ENCODE data around the gene PHKA1. TPM values are rescaled to one million over a fixed set of nuclear protein-coding genes. Genes with fewer than 3 reads are reported as not detected.
"Not testable (repeated sequence)": the region's sequence is repeated elsewhere in the genome, so short reads cannot be mapped to it uniquely, and the experiment has no call there.

Gene PHKA1
- total and polyA plus RNA-seq, 2 donors from 2014 or later: 2.6 to 3.4 TPM

DNA sequence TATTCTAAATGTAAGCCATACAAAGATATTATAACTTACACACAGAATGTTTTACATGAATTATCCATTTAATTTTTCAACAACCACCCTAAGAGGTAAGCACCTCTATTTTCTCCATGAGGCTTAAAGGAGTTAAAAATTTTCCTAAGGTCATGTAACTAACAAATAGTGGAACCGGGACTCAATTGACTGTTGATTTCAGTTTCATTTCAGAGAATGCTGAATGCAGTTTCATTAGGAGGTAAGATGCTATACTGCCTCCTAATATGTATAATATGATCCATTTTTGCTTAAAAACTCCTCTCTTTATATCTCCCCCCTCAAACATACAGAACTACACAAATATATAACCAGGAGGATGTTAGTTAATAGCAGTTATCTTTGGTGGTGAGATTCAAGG lies 29.1 kb downstream of the PHKA1 start:
- TF ChIP-seq, protein P1, sequence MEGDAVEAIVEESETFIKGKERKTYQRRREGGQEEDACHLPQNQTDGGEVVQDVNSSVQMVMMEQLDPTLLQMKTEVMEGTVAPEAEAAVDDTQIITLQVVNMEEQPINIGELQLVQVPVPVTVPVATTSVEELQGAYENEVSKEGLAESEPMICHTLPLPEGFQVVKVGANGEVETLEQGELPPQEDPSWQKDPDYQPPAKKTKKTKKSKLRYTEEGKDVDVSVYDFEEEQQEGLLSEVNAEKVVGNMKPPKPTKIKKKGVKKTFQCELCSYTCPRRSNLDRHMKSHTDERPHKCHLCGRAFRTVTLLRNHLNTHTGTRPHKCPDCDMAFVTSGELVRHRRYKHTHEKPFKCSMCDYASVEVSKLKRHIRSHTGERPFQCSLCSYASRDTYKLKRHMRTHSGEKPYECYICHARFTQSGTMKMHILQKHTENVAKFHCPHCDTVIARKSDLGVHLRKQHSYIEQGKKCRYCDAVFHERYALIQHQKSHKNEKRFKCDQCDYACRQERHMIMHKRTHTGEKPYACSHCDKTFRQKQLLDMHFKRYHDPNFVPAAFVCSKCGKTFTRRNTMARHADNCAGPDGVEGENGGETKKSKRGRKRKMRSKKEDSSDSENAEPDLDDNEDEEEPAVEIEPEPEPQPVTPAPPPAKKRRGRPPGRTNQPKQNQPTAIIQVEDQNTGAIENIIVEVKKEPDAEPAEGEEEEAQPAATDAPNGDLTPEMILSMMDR (IDR thresholded peaks at IDR 0.05; ENCODE audit: borderline replicate concordance, extremely low read depth, insufficient read depth): no peak
- intact Hi-C loops (cut with DNase I): no loop called here
- no peak for FAIRE-seq

DNA sequence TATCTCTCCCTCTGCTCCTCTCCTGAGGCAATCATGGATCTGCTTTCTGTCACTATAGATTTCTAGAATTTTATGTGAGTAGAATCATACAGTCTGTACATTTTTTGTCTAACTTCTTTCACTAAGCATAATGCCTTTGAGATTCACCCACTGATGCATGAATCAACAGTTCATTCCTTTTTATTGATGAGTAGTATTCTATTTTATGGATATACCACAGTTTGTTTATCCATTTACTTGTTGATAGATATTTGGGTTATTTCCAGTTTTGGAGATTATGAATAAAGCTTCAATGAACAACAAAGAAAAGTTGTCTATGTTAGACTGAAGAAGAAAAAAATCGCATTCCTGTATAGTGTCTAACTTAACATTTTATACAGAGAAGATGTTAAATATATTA lies 30.5 kb downstream of the PHKA1 start:
- no peak overlapping the region for H3K4me3 ChIP-seq (ENCODE audit: low read length in 3 of 3)
- no peak overlapping the region for H3K9ac ChIP-seq (ENCODE audit: low read length in 3 of 3)
- H3K4me1 ChIP-seq (ENCODE audit: control insufficient read depth in 2 of 3, insufficient read depth in 2 of 3, low read depth in 1 of 3, low read length in 3 of 3): no peaks in the 10 kb centered on the region
- no peak for DNase-seq
- intact Hi-C loops (cut with DNase I): no loop called here
- H3K9me3 ChIP-seq (ENCODE audit: control insufficient read depth in 2 of 3, insufficient read depth in 1 of 3, low read length in 3 of 3): no peaks in the 10 kb centered on the region
- FAIRE-seq: no peak
- H3K27me3 ChIP-seq (ENCODE audit: control insufficient read depth, insufficient read depth, low read length): no peaks in the 10 kb centered on the region
- no peak overlapping the region for H3K27ac ChIP-seq (ENCODE audit: low read depth in 2 of 2, low read length in 2 of 2)
- no peaks in the 10 kb centered on the region for H3K36me3 ChIP-seq (ENCODE audit: control insufficient read depth in 2 of 3, insufficient read depth in 3 of 3, low read length in 3 of 3)
- TF ChIP-seq, protein P1 (IDR thresholded peaks at IDR 0.05; ENCODE audit: borderline replicate concordance, extremely low read depth, insufficient read depth): no peak

More for the DNA sequence above, 29.1 kb downstream of the PHKA1 start:
- Histone ChIP-seq H3K27ac (ENCODE audit: low read depth in 2 of 2, low read length in 2 of 2) (no peak overlapping the region), H3K27me3 (ENCODE audit: control insufficient read depth, insufficient read depth, low read length) (no peaks in the 10 kb centered on the region), H3K9ac (ENCODE audit: low read length in 3 of 3) (no peak overlapping the region), H3K9me3 (ENCODE audit: control insufficient read depth in 2 of 3, insufficient read depth in 1 of 3, low read length in 3 of 3) (no peaks in the 10 kb centered on the region), H3K36me3 (ENCODE audit: control insufficient read depth in 2 of 3, insufficient read depth in 3 of 3, low read length in 3 of 3) (no peaks in the 10 kb centered on the region), H3K4me1 (ENCODE audit: control insufficient read depth in 2 of 3, insufficient read depth in 2 of 3, low read depth in 1 of 3, low read length in 3 of 3) (no peaks in the 10 kb centered on the region), H3K4me3 (ENCODE audit: low read length in 3 of 3) (no peak overlapping the region)
- DNase-seq: no peak

DNA sequence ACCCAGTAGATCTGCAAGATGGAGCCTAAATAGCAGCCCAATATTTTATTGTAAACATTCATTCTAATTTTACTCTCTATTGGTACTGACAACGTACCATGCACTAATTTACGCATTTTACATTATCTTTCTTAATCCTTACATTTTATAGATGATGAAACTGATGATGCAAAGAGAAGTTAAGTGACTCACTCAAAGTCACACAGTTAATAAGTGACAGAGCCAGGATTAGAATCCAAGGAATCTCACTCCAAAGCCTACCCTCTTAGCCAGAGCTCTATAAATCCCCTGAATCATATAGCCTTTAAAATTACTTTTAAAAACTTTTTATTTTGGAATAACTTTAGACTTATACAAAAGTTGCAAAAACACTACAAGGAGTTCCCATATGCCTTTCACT lies 37.6 kb downstream of the PHKA1 start:
- H3K27ac ChIP-seq (ENCODE audit: low read depth in 2 of 2, low read length in 2 of 2): no peak overlapping the region
- TF ChIP-seq, protein P1 (IDR thresholded peaks at IDR 0.05; ENCODE audit: borderline replicate concordance, extremely low read depth, insufficient read depth): no peak
- no peaks in the 10 kb centered on the region for H3K9me3 ChIP-seq (ENCODE audit: control insufficient read depth in 2 of 3, insufficient read depth in 1 of 3, low read length in 3 of 3)
- intact Hi-C loops (cut with DNase I): no loop called here
- no peaks in the 10 kb centered on the region for H3K36me3 ChIP-seq (ENCODE audit: control insufficient read depth in 2 of 3, insufficient read depth in 3 of 3, low read length in 3 of 3)
- H3K9ac ChIP-seq (ENCODE audit: low read length in 3 of 3): no peak overlapping the region
- H3K4me3 ChIP-seq (ENCODE audit: low read length in 3 of 3): no peak overlapping the region
- DNase-seq (no peak), FAIRE-seq (no peak)
- H3K27me3 ChIP-seq (ENCODE audit: control insufficient read depth, insufficient read depth, low read length): no peaks in the 10 kb centered on the region
- no peaks in the 10 kb centered on the region for H3K4me1 ChIP-seq (ENCODE audit: control insufficient read depth in 2 of 3, insufficient read depth in 2 of 3, low read depth in 1 of 3, low read length in 3 of 3)

DNA sequence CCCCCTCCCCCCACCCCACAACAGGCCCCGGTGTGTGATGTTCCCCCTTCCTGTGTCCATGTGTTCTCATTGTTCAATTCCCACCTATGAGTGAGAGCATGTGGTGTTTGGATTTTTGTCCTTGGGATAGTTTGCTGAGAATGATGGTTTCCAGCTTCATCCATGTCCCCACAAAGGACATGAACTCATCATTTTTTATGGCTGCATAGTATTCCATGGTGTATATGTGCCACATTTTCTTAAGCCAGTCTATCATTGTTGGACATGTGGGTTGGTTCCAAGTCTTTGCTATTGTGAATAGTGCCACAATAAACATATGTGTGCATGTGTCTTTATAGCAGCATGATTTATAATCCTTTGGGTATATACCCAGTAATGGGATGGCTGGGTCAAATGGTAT lies 40.2 kb downstream of the PHKA1 start:
- H3K4me3 ChIP-seq (ENCODE audit: low read length in 3 of 3); intact Hi-C loops (cut with DNase I); H3K27me3 ChIP-seq (ENCODE audit: control insufficient read depth, insufficient read depth, low read length); H3K27ac ChIP-seq (ENCODE audit: low read depth in 2 of 2, low read length in 2 of 2); FAIRE-seq; H3K4me1 ChIP-seq (ENCODE audit: control insufficient read depth in 2 of 3, insufficient read depth in 2 of 3, low read depth in 1 of 3, low read length in 3 of 3); DNase-seq; H3K36me3 ChIP-seq (ENCODE audit: control insufficient read depth in 2 of 3, insufficient read depth in 3 of 3, low read length in 3 of 3); H3K9me3 ChIP-seq (ENCODE audit: control insufficient read depth in 2 of 3, insufficient read depth in 1 of 3, low read length in 3 of 3); H3K9ac ChIP-seq (ENCODE audit: low read length in 3 of 3): not testable (repeated sequence)

DNA sequence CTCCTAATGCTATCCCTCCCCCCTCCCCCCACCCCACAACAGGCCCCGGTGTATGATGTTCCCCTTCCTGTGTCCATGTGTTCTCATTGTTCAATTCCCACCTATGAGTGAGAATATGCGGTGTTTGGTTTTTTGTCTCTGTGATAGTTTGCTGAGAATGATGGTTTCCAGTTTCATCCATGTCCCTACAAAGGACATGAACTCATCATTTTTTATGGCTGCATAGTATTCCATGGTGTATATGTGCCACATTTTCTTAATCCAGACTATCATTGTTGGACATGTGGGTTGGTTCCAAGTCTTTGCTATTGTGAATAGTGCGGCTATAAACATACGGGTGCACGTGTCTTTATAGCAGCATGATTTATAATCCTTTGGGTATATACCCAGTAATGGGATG lies 44.6 kb downstream of the PHKA1 start:
- FAIRE-seq; DNase-seq; H3K9ac ChIP-seq (ENCODE audit: low read length in 3 of 3): not testable (repeated sequence)

More for the DNA sequence above, 44.6 kb downstream of the PHKA1 start:
- H3K9me3 ChIP-seq (ENCODE audit: control insufficient read depth in 2 of 3, insufficient read depth in 1 of 3, low read length in 3 of 3); H3K27ac ChIP-seq (ENCODE audit: low read depth in 2 of 2, low read length in 2 of 2); H3K27me3 ChIP-seq (ENCODE audit: control insufficient read depth, insufficient read depth, low read length); H3K36me3 ChIP-seq (ENCODE audit: control insufficient read depth in 2 of 3, insufficient read depth in 3 of 3, low read length in 3 of 3); intact Hi-C loops (cut with DNase I); H3K4me3 ChIP-seq (ENCODE audit: low read length in 3 of 3); H3K4me1 ChIP-seq (ENCODE audit: control insufficient read depth in 2 of 3, insufficient read depth in 2 of 3, low read depth in 1 of 3, low read length in 3 of 3): not testable (repeated sequence)
